NCI-H1694 (cell line): ENCODE measurements around the gene KLK1.
"Not testable (repeated sequence)": the region's sequence is repeated elsewhere in the genome, so short reads cannot be mapped to it uniquely, and the experiment has no call there.

Experiments used
- DNase-seq: peaks from one replicate; lab custom pipeline; 2025; lab: John Stamatoyannopoulos, UW

The KLK1 gene

DNA sequence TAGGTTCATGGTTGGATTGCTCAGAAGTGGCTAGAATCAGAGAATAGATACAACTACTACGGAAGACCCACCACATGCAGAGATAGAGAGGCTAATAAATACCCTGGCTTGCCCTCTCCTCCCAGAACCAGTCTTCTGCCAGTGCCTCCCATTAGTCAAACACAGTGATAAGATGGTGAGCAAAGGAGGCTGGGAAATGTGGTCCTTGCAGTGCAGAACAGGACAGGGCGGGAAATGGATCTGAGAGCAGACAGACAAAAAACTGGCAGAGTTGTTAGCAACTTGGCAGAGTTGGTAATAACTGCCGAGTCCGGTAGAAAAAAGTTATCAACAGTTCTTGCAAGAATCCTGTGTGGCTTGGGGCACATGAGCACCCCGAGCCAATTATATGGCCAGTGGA lies 8.7 kb downstream of the KLK1 start:
- no peak for DNase-seq

DNA sequence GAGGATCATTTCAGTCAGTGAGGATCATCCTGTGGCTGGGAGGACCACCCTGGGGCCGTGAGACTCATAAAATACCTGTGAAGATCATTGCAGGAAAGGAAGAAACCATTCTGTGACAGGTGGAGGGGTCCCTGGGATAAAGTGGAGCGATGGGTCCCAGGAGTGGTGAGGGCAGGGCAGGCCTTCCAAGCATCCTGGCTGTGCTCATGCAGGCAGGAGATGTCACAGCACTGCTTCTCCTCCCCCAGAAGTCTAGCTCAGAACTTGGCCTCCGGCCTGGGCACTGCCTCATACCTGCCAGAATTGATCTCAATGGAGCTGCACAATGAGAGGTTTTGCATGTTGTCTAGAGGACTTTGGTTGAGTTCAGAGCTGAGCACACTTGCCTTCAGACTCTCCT lies 11.1 kb downstream of the KLK1 start:
- no peak for DNase-seq

DNA sequence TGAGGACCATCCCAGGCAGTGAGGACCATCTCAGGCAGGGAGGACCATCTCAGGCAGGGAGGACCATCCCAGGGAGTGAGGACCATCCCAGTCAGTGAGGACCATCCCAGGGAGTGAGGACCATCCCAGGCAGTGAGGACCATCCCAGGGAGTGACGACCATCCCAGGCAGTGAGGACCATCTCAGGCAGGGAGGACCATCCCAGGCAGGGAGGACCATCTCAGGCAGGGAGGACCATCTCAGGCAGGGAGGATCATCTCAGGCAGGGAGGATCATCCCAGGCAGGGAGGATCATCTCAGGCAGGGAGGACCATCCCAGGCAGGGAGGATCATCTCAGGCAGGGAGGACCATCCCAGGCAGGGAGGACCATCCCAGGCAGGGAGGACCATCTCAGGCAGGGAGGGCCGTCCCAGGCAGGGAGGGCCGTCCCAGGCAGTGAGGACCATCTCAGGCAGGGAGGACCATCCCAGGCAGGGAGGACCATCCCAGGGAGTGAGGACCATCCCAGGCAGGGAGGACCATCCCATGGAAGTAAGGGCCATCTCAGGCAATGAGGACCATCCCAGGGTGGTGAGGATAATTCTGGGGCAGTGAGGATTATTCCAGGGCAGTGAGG lies 11.9 kb downstream of the KLK1 start:
- DNase-seq, result not testable (repeated sequence)

DNA sequence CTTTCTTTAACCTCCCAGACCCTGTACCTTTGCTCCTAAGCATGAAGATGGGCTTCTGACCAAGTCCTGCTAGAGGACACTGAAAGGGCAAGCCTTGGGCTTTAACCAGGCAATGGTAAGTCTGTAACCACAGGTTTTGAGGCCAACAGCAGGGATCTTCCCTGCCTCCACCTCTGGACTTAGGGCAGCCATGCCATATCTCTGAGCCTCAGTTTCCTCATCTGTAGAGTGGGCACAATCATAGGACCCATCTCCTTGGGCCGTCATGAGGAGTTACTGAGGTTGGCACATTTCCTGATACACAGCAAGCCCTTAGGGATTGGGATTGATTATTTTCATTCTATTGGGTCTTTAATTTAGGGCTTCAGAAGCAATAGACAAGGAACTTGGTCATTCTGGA lies 14.7 kb downstream of the KLK1 start:
- DNase-seq, result no peak

DNA sequence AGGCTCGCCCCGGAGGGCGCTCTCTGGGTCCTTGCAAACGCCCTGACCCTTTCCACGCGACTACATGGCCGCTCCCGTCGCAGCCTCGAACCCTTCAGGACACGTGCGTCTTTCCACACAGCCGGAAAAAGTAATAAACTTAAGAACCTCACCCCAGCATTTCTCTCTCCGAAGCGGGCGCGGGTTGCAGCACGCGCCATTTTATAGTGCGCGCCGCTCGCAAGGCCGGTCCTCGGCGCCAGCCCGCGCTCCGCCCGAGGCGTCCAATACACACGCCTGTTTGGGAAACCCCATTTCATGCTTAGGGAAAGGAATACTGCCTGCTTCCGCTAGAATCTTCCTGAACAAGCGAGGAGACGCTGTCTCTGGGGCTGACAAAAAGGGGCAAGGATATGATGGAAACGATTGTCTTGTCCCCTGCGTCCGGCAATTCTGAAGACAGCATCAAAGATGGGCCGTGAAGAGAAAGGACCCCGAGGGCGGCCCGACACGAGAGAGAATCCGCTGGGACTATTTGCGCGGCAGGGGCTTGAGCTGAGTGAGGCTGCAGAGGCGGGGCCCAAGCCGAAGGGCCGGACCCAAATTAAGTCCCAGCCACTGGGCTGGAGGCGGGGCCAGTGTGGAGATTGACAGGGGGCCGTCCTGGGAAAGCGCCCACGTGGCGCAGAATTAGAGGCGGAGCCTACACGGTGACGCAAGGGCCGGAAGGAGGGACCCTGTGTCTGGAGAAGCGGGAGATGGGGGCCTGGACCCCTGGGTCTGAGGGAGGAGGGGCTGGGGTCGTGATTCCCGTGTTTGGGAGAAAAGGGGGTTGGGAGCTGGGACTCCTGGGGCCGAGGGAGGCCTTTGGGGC lies 18.9 kb downstream of the KLK1 start:
- DNase-seq, result peak; percentile 96

DNA sequence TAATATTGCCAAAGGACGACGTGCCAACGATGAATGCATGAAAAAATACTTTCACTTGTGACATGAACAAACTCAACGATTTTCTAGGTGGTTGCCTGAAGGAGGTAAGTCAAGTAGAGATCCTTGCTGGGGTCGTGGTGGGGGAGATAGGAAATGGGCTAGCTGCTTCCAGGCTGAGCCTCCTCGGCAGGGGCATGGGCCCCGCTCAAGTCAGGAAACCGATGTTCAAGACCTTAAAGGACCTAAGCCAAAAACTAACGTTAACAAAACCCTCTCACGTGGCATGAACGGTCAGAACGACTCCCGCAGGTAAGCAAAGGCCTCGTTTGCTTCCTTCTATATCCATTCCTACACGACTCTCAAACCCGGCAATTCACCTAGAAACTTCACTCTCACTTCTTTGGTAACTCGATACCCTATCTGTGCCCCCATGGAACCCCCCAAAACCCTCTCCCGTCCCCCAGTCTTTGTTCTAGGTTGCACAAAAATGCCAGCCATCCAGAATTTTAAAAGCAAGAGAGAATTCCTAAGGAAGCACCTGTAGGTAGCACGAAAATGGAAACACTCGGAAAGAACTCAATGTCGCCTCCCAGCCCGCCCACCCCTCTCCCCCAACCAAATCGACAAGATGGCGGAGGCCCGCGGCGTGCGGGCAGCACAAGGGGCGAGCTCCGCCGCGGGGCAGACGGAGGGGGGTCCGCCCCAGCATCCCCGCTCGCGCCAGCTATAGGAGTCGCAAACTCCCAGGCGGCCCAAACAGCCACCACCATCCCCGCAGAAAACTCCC lies 19.8 kb downstream of the KLK1 start:
- no peak for DNase-seq

DNA sequence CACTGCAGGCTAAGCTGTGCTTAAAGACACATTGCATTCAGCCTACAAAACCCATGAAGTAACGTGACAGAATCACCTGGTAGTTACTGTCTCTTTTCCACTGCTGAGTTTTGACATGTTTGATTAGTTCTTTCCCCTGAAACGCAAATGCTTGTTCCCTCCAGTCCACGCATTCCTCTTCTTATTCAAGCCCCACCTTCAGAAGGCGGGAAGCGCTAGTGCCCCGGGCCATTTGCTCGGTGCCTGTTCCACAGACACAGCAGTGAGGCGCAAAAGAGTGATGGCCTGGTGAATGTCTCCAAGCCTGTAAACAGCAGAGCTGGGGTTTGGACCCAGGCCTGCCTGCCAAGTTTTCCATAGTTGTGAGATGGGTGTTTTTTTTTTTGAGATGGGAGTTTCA lies 22.5 kb downstream of the KLK1 start:
- DNase-seq, result no peak

DNA sequence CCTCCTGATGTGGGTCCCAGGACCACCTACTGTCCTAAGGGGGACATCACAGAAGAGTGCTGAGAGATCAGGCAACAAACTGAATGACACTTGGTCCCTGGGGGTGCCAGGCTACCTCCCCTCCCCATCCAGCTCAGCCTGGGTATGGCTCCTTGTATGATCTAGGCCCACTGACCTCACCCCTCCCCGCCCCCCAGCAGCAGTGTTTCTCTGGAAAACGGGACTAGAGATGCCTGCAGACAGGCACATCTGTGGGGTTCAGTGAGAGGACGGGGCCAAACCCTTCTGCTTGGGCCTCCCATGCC lies 24.1 kb downstream of the KLK1 start:
- DNase-seq, result no peak

DNA sequence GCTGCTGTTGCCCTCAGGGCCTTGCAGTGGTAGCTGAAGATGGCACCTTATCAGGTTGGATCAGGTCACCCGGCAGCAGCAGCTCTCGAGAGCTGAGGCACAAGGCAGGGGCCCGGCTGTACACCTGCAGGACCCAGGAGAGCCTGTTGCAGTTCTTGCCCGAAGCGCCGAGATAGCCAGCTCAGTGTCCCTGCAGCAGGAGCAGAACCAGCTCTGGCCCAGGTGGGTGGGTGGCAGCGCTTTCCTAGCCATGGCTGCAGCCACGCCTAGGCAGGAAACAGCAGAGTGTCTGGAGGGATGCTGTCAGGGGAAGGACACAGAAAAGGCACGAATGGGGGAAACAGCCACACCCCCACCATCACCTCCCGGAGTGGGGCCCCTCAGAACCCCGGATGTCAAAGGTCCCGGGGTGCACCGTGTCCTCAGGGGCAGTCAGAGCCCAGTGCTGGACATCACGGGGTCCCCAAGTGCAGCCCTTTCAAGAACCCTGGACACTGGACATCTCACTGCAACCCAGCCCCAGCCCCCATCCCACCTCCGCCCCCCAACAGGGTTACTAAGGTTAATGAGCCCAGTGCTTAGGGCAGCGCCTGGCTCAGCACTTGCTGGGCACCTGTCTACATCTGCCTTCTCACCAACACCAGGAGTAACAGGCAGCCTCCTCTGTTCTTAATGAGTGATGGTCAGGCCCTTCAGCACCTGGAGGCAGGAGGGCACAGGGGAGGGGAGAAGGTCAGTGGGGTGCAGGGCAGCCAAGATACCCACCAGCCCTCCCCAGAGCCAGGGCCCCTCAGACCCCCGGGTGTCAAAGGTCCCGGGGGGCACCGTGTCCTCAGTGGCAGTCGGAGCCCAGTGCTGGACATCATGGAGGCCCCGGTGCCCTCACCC lies 24.7 kb downstream of the KLK1 start:
- DNase-seq, result no peak

DNA sequence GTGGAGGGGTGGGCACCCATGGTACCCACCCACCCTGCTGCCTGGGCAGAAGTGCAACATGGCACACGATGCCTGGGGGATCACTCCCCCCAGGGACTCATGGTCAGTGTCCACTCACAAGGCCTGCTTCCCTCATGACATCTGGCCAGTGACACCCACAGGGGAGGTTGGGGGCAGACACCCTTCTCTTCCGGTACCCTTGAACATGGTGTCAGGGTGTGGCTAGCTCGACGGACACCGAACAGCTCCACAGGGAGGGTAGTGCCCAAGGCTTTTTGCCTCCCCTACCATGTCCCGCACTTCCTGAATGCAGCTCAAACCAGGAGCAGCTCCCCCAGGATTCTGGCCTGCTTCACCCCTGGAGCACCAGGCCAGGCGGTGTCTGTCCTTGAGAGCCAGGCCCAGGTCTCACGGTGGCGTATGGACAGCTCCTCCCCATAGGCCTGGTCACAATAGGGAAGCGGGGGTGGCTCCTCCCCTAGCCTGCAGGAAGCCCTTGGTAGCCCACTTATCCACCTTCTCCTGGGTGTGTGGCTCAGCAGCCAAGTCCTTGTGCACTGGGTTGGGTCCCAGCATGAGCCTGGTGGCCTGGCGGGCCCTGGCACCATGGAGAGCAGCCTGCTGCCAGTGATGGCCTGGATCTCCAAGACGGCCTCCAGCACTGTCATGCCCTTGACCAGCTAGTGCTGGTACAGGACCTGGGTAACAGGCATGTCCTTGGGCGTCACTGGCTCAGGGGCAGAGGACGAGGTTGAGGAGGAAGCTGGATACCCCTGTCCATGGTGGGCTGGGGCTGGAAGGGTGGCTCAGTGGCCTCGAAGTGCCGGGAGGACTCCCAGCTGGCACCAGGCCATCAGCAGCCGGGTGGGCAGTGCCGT lies 25.6 kb downstream of the KLK1 start:
- no peak for DNase-seq

DNA sequence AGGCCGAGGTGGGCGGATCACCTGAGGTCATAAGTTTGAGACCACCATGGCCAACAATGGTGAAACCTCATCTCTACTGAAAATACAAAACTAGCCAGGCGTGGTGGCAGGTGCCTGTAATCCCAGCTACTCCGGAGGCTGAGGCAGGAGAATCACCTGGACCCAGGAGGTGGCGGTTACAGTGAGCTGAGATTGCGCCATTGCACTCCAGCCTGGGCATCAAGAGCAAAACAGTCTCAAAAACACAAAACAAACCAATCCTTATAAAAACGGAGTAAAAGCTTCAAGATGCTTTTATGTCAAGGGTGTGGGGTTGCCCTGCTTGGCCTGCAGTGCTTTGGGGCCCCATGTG lies 26.2 kb downstream of the KLK1 start:
- no peak for DNase-seq

DNA sequence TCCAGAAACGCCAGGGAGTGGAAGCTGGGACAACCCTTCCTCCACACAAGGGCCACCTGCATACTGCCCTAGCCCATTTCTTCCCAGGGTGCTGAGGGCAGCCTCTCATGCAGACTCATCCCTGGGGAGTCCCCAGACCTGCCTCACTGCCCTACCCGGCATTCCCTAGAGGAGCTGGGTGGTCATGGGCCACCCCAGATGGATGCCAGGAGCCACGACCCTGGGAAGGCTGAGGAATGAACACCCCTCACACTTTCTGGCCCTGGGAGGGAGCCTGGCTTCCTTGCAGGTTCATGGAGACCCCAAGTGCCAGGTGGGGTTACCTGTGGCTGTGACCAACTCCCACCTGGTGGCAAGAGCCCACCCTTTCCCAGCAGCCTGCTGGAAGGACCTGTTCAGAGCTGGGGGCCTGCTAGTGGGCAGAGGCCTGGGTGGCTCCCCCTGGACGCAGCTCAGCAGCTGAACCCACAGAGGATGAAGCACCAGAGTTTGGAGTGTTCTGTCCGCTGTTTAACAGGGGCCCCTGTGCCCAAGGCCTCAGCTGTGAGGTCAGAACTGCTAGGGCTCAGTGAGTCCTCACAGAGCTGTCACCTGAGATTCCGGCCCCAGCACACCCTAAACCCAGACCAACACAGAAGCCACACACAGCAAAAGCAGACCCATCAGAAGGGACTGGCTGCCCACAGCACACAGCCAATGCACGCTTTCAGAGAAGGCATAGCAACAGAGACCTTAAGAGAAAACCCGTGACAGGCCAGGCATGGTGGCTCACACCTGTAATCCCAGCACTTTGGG lies 26.8 kb downstream of the KLK1 start:
- no peak for DNase-seq

DNA sequence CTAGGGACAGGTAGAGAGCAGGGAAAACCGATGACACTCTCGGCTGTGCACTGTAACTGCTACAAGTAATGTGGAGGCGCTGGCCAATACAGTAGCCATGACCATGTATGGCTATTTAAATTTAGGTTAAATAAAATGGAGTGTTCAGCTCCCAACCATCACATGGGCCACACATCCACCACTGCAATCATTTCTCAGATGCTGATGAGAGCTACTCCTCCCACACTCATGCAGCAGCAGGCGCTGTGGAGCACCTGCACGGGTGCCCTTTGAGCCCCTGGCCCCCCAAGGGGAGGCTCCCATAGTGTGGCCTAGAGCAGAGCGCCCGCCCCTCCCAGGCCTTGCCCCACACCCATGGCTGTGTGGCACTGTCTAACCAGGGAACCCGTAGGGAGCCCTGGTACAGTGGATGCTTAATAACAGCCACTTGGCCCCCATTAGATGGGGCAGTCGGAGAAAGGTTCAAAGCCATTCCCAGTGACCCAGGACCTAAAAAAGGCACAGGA lies 27.4 kb downstream of the KLK1 start:
- DNase-seq, result no peak

DNA sequence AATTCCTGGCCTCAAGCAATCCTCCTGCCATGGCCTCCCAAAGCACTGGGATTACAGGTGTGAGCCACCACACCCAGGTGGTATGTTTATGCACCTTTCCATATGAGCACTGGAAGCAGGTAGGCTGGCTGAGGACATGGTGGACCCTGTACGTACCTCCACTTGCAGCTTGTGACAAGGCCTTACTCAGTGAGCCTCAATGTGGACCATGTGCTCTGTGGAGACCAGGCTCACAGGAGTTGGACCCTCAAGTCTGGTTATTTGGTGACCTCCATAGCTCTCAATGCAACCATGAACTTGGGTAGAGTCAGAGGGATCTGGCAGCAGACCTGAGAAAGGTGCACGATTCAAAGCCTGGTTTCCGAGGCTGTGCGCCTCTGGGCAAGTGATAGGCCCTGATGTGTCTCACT lies 27.9 kb downstream of the KLK1 start:
- no peak for DNase-seq

DNA sequence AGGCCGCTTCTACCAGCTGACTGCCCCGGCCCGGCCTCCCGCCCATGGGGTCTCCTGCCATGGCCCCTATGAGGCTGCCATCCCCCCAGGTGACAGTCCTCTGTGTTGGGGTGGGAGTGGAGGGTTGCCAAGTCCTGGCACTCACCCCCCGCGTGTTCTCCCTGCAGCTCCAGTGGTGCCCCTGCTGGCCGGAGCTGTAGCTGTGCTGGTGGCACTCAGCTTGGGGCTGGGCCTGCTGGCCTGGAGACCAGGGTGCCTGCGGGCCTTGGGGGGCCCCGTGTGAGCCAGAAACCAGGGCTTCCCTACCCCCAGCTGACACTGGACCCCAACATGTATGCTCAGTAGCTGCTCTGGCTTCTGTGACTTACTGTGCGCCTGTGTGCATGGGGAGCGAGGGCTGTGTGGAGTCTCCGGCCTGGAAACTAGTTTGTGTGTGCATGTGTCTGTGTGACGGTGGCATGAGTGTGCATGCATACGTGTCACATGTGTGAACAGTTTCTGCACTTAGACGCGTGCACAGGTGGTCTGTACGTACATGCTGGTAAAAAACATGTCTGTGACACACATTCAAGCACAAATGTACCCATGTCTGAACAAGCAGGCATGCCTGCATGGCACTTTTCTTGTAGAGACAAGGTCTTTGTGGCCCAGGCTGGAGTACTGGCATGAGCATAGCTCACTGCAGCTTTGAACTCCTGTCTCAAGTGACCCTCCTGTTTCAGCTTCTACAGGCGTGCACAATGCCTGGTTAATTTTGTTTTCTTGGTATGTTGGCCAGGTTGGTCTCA lies 28.5 kb downstream of the KLK1 start:
- no peak for DNase-seq

DNA sequence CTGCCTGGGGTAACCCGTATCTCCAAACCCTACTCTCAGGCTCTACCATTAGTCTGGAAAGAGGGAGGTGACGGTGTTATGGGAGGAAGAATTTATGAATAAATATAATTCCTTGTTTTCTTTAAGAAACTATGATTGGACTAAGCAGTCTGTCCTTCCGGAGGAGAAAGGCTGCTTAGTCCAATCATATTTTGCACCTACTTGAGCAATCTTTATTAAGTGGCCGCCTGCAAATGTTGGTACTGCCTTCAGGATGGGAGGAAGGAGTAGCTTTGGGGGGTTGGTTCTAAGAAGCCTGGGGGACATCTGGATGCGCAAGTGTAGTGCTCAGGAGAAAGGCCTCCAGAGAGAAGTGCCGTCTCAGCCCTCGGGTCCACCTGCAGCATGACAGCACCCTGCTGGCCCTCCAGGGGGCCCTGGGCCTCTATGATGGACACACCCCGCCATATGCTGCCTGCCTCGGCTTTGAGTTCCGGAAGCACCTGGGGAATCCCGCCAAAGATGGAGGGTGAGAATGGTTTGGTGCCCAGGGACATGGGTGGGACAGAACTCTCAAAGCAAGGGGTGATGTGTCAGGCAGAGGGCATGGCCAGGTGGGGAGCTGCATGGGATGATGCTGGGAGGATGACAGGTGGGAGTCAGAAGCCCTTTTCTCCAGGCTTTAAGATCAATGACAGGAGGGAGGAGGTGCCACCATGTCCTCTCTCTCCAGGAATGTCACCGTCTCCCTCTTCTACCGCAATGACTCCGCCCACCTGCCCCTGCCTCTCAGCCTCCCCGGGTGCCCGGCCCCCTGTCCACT lies 29.3 kb downstream of the KLK1 start:
- DNase-seq, result no peak

DNA sequence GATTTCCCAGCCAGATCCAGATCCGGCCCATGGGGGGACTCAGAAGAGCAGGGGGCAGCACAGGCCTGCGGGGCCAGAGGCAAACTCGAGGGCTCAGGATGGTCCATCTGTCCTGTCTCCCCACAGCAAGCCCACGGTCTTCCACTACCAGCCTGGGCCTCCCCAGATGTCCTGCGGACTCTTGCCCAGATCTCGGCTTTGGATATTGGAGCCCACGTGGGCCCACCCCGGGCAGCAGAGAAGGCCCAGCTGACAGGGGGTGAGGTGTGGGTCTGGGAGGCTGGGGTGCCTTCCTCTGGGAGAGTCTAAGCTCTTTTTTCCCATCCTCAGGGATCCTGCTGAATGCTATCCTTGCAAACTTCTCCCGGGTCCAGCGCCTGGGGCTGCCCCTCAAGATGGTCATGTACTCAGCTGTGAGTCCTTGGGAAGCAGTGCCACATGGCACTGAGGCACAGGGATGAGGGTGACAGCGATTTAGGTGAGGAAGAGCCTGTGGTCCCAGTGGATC lies 30.0 kb downstream of the KLK1 start:
- no peak for DNase-seq
